ENCODE measurements around the gene PRRC1.

Gene PRRC1

DNA sequence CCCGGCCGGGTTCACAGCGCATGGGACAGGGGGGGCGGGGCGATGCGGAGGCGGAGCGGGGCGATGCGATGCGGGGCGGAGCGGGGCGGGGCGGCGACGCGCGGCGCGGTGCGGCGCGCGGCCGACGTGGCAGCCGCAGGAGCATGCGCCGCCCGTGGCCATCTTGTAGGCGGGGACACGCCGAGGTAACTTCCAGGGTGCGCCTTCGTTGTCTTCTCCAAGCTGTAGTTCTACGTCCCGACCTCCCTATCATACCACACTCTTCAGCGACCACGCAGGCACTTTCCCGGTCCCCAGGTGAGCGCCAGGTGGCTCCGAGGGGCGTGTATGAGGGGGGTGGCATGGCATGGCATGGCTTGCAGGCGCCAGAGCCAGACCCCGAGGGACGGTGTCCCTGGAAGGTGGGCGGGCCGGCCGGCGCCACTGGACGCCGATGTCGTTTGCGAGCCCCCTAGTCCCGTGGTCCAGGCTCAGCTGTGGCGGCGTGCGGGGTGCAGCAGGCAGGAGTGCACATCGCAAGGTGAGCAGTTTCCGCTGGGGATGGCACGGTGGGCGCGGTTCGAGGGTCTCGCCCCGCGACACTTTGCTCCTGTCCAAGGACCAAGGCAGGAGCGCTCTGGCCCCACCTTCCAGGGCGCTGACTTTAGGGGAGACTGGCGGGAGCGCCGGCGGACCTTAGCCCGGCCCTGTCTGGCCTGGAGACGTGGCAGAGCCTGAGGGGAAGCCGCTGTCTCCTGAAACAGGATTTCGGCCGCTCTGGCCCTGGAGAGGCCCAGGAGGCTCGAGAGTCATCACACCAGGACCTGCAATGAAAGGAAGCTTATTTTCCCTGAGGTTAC is at the start of gene PRRC1:
Gene PRRC1, plus strand, starts transcription at position 161 of the 839 bp plus-strand sequence. CDS start 5,840 bp downstream, outside the sequence.
- intact Hi-C loops (cut with DNase I) = no loop called here

GRCh38 chr5:127471211-127471610 is 46.2 kb upstream of the PRRC1 start:
- no peak for DNase-seq
- intact Hi-C loops (cut with DNase I) = no loop called here

More for the DNA sequence above, at the start of gene PRRC1:
- DNase-seq = peak; percentile 65 to 97 (median 76)

GRCh38 chr5:127472700-127473099 is 44.7 kb upstream of the PRRC1 start:
- intact Hi-C loops (cut with DNase I) = no loop called here
- no peak for DNase-seq

GRCh38 chr5:127486471-127486870 is 31.0 kb upstream of the PRRC1 start:
- intact Hi-C loops (cut with DNase I) = no loop called here
- peak in 5 of 10 donors; percentile 3 to 74 (median 21) for DNase-seq

- intact Hi-C loops (cut with DNase I) = loop anchor here (1.0 to 10.0 kb wide), 3 partner anchors 51 to 818 kb away; partner anchors contain the start of gene MEGF10
- no peak for DNase-seq
Observed at GRCh38 chr5:127492854-127493738, 24.3 kb upstream of the PRRC1 start.

DNA sequence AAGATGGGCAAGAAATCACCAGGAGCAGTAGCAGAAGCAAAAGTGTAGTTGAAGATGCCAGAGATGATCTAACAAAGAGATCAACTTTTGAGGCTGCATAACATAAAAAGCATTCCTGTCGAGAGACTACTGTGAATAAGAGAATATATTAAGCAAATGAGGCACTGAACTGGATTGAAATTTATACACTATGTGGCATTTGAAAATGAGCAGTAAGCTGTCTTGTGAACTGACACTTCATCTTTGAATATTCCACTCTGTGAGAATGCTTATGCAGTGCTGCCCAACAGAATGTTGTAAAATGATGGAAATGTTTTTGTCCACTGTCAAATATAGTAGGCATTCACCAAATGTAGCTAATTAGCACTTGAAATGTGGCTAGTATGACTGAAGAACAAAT is 18.9 kb upstream of the PRRC1 start:
- DNase-seq = no peak
- intact Hi-C loops (cut with DNase I) = loop anchor here (10.0 kb wide), 1 partner anchor 824 kb away; no protein-coding TSS in a partner anchor

- intact Hi-C loops (cut with DNase I) = no loop called here
- no peak for DNase-seq
Observed at GRCh38 chr5:127505905-127506304, 11.5 kb upstream of the PRRC1 start.

DNA sequence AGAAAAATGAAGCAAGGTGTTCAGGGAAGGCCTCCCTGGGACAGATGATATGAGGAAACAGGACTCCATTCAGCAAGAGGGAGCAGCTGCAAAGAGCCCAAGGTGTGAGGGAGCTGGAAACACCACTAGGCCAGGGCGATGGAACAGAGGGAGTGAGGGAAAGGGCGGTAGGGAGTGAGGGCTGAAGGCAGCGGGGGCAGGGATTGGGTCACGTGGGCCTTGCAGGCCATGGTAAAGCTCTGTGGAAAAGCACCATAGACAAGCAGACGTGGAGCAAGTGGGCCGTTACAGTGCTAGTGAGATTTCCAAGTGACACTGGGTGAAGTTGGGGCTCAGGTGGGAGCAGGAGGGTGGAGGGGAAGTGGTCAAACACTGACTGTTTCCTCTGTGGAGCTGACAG is 10.8 kb upstream of the PRRC1 start:
- intact Hi-C loops (cut with DNase I) = no loop called here
- DNase-seq = no peak

DNA sequence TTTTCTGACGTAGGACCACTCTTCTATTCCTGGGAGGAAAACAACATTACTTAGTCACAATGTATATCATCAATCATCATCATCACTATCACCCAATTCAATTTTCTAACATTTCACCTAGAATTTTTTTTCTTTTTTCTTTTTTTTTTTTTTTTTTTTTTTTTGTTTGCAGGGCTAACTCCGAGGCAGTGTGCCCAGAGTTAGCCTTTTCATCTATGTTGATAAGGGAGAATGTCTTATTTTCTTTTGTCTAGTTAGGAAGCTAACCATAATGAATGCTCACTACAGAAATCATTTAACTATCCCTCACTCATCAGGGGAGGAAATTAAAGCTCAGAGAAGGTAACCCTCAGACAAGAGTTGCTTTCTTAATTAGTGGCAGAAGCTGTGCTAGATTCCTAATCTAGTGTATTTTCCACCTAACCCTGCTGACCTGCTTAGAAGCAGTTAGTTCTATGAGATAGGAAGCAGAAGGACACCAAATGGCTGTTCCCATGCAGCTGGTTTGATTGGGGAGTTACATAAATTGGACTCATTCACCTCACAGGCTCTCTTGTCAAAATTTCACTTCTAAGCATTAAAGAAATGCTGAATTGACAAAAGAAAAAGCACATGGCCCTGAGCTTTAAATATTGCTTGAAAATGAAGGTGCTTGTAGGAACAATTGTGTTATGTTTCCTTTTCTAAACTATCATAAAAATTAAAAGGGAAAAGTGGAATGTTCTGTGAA is 8.6 kb upstream of the PRRC1 start:
- intact Hi-C loops (cut with DNase I) = no loop called here

GRCh38 chr5:127513408-127513970 is 4.0 kb upstream of the PRRC1 start:
- intact Hi-C loops (cut with DNase I) = no loop called here
- DNase-seq = no peak

More for the DNA sequence above, 8.6 kb upstream of the PRRC1 start:
- no peak for DNase-seq

DNA sequence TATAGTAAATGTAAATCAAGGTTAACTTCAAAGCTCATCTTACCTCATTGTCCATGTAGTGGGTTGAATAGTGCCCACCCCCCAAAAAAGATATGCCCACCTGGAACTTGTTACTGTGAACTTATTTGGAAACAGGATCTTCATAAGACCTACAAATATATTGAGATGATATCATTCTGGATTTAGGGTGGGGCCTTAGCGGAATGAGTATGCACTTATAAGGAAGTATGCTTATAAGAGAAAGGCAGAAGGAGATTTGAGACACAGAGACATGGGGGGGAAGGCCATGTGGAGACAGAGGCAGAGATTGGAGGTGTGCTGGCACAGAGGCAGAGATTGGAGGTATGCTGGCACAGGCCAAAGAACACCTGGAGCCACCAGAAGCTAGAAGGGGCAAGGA is 2.6 kb upstream of the PRRC1 start:
- intact Hi-C loops (cut with DNase I) = no loop called here

DNA sequence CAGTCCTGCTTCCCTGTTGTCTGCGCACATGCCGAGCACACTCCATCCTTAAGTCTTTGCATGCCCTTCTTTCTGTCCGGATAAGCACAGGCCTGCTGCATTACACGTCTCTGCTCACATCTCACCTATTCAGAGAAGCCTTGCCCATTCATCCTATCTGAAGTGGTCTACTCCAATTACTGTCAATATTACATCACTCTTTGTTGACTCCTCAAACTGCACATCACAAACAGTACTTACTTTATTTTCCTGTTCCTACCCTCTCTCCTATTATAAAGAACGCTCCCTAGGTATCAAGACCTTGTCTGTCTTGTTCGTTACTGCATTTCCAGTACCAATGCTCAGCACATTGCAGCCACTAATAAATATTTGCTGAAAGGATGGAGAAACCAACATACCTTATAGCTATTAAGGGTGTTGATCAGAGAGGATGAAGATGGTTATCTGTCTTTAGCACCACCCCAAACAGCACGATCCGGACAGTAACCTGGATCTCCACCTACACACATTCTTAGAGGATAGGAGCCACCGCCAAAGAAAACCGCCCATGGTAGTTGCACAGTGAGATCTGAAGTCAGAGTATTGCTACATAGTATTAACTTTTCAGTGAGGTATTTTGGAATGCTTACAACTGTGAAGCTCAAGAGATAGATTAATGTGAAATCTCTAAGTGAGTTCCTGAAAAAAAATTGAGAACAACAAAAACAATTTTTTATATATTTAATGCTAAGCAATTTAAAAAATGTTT is 1.6 kb upstream of the PRRC1 start:
- intact Hi-C loops (cut with DNase I) = no loop called here

More for the DNA sequence above, 2.6 kb upstream of the PRRC1 start:
- no peak for DNase-seq

GRCh38 chr5:127517110-127517479 is 345 bp upstream of the PRRC1 start:
- no peak for DNase-seq
- intact Hi-C loops (cut with DNase I) = no loop called here

More for the DNA sequence above, 1.6 kb upstream of the PRRC1 start:
- DNase-seq = no peak

DNA sequence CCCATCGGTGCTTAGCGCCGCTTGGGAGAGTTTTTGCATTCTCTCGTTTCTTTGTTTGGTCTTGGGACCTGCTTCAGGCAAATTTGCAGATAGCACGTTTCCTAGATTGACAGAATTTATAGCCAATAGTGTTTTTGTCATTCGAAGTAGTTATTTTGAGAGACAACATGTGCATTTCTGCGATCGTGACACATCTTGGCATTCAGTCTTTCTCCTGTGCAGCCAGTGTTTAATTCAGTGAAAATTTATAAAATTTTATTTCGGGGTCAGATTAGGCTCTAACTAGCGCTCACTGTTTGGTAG is 830 bp downstream of the PRRC1 start:
- intact Hi-C loops (cut with DNase I) = no loop called here
- DNase-seq = no peak

DNA sequence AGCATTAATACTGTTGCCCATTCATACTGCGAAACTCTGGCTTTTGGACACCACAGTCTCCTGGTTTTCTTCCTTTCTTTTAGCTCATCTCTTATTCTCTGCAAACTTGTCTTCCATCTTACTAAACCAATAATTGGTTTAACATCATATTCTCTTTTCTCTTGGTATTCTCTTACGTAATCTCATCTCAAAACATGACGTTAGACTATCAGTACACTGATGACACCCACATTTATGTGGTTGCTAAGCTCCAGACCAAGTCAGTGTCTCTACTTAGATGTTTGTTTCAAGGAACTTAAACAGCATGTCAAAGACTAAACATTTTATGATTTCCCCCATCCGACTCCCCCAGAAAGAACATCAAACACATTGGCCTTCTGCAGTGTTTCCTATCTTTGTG is 2.1 kb downstream of the PRRC1 start:
- DNase-seq = no peak
- intact Hi-C loops (cut with DNase I) = no loop called here

- intact Hi-C loops (cut with DNase I) = no loop called here
- no peak for DNase-seq
Observed at GRCh38 chr5:127521138-127521770, 3.8 kb downstream of the PRRC1 start.

DNA sequence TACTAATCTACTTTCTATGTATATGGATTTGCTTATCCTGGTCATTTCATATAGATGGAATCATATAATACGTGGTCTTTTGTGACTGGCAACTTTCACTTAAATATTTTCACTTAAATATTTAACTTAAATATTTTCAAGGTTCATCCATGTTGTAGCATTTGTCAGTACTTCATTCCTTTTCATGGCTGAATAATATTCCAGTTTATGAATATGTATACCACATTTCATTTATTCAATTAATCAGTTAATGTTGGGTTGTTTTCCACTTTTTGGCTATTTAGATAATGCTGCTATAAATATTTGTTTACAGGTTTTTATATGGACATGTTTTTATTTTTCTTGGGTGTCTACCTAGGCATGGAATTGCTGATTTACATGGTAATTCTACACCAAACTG is 7.7 kb downstream of the PRRC1 start:
- intact Hi-C loops (cut with DNase I) = no loop called here

GRCh38 chr5:127529904-127530682 is 12.7 kb downstream of the PRRC1 start:
- intact Hi-C loops (cut with DNase I) = no loop called here
- DNase-seq = no peak

More for the DNA sequence above, 7.7 kb downstream of the PRRC1 start:
- DNase-seq = no peak

Data from posterior cingulate gyrus (tissue), 11 donors.